K562 (cell line): ENCODE data around the gene VPS33B. TPM values are rescaled to one million over a fixed set of nuclear protein-coding genes. Genes with fewer than 3 reads are reported as not detected.

Source experiments
- ATF4 ChIP-seq: fragments of 450-650 bp; formaldehyde crosslinking; IDR thresholded peaks from 2 replicates; pipeline ENCODE4 v1.4.0; 2022; ENCODE audit warnings: mild to moderate bottlenecking, moderate library complexity
- BDP1 ChIP-seq: IDR thresholded peaks from 3 replicates; pipeline ENCODE4 v1.6.1; 2011; ENCODE audit not compliant: insufficient read length, insufficient read depth
- BRD9 ChIP-seq: fragments of 450-650 bp; IDR thresholded peaks from 2 replicates; pipeline ENCODE4 v1.6.1; 2018; ENCODE audit warnings: low read depth; ENCODE audit not compliant: partially characterized antibody
- ERF ChIP-seq: fragments of 450-650 bp; formaldehyde crosslinking; IDR thresholded peaks from 2 replicates; pipeline ENCODE4 v1.4.0; 2020; ENCODE audit warnings: mild to moderate bottlenecking, mixed read lengths
- GTF2B ChIP-seq: IDR thresholded peaks from 2 replicates; pipeline ENCODE4 v1.6.1; 2011; ENCODE audit not compliant: insufficient read length; ENCODE audit errors: extremely low read depth
- KLF10 ChIP-seq: fragments of 250-450 bp; sonication (Bioruptor Pico); IDR thresholded peaks from 2 replicates; pipeline ENCODE4 v1.6.1; 2021; ENCODE audit warnings: matching md5 sums
- NCOA2 ChIP-seq, 2 experiments: fragments of 450-650 bp; IDR thresholded peaks; 2 replicates each; pipeline ENCODE4 v1.6.1; 2018; ENCODE audit warnings: mild to moderate bottlenecking in 2 of 2, moderate library complexity in 1 of 2; ENCODE audit not compliant: partially characterized antibody in 2 of 2
- NR3C1 ChIP-seq: sonication (generic); formaldehyde crosslinking; IDR thresholded peaks from 2 replicates; pipeline ENCODE4 v1.8.1; 2022; ENCODE audit warnings: missing genetic modification reagents
- PRPF4 ChIP-seq: fragments of 200-400 bp; formaldehyde crosslinking; IDR thresholded peaks from one replicate; pipeline ENCODE4 v1.6.1; 2017; ENCODE audit warnings: low read length, low read depth, mild to moderate bottlenecking; ENCODE audit not compliant: insufficient read depth, poor library complexity, severe bottlenecking
- SFPQ ChIP-seq: fragments of 200-400 bp; formaldehyde crosslinking; IDR thresholded peaks from 2 replicates; pipeline ENCODE4 v1.6.1; 2017; ENCODE audit warnings: mild to moderate bottlenecking, low read depth, low read length, moderate library complexity
- SMAD1 ChIP-seq: fragments of 150-350 bp; IDR thresholded peaks from 2 replicates; pipeline ENCODE4 v1.6.1; 2014; ENCODE audit warnings: low read length, low read depth; ENCODE audit not compliant: partially characterized antibody
- SMAD4 ChIP-seq: fragments of 250-450 bp; sonication (Bioruptor Pico); conservative IDR thresholded peaks from 2 replicates; pipeline ENCODE4 v1.8.0; 2021; ENCODE audit warnings: inconsistent platforms, mild to moderate bottlenecking, moderate library complexity
- SNIP1 ChIP-seq: fragments of 450-650 bp; IDR thresholded peaks from 2 replicates; pipeline ENCODE4 v1.7.1; 2017; ENCODE audit warnings: low read depth, mild to moderate bottlenecking
- SREBF2 ChIP-seq: sonication (generic); formaldehyde crosslinking; IDR thresholded peaks from 2 replicates; pipeline ENCODE4 v1.4.0; 2020; ENCODE audit warnings: mild to moderate bottlenecking, missing genetic modification reagents
- ZNF217 ChIP-seq: sonication (generic); formaldehyde crosslinking; IDR thresholded peaks from 2 replicates; pipeline ENCODE4 v1.8.0; 2022; ENCODE audit warnings: mild to moderate bottlenecking, missing genetic modification reagents
- ZNF280B ChIP-seq: fragments of 250-450 bp; sonication (Bioruptor Pico); IDR thresholded peaks from 2 replicates; pipeline ENCODE4 v1.5.1; 2021; ENCODE audit warnings: mild to moderate bottlenecking
- ZNF583 ChIP-seq: fragments of 250-450 bp; sonication (Bioruptor Pico); IDR thresholded peaks from 2 replicates; pipeline ENCODE4 v1.4.0; 2020
- ZNF609 ChIP-seq: sonication (generic); formaldehyde crosslinking; IDR thresholded peaks from 2 replicates; pipeline ENCODE4 v1.8.1; 2023; ENCODE audit warnings: missing genetic modification reagents, mild to moderate bottlenecking, borderline replicate concordance
- polyA plus RNA-seq, 8 experiments: library from polyadenylated mRNA; depleted of rRNA in 4 of 8; stranded (reverse) in 5 of 8; unstranded in 3 of 8; fragments of >200 nt; fragmentation: Nextera tagmentation in 2 of 8; fragmentation: Illumina TruSeq in 1 of 8; extraction: Ambion mirVana in 2 of 8; extraction: Trizol in 1 of 8; gene quantifications; 2 replicates each; pipeline versions ENCODE4 v1.2.1 to v1.2.3, GENCODE V29; 2011 to 2014; ENCODE audit warnings: inconsistent platforms in 1 of 8, missing spikeins in 1 of 8
- total RNA-seq, 7 experiments: library from RNA; depleted of rRNA in 6 of 7; stranded (reverse); fragments of >200 nt in 6 of 7; fragmentation: Illumina TruSeq in 2 of 7; extraction: Trizol in 2 of 7; gene quantifications; 2 replicates each; pipeline versions ENCODE4 v1.2.1 to v1.2.3, GENCODE V29; 2011 to 2021; ENCODE audit warnings: low replicate concordance in 1 of 7

Gene VPS33B
- total and polyA plus RNA-seq, 9 of the 15 experiments (the other 6 are each of a cell fraction or from before 2014, with no cell fraction given) = 9.4 to 25.5 (median 14.8) TPM

GRCh38 chr15:91022075-91022831, at the start of gene VPS33B (continued):
- TF ChIP-seq ZNF609 (CRISPR knock-in tag) (no peak), ZNF217 (no peak), ERF (no peak; the same call in 1 of the 2 replicates), SFPQ (no peak), ZNF280B (CRISPR knock-in tag) (no peak), NR3C1 (CRISPR knock-in tag) (no peak), SNIP1 (no peak), GTF2B (no peak), BRD9 (no peak), SMAD4 (CRISPR knock-in tag) (no peak), KLF10 (CRISPR knock-in tag) (no peak), BDP1 (no peak), NCOA2 (IDR thresholded peaks at IDR 0.05; ENCODE audit: partially characterized antibody in 2 of 2) (no peak), SREBF2 (CRISPR knock-in tag) (no peak), ATF4 (CRISPR knock-in tag) (no peak), ZNF583 (CRISPR knock-in tag) (no peak), PRPF4 (no peak), SMAD1 (peak; percentile 40)
